ENCODE data around the gene AIFM1.
A peak's percentile ranks its signal among the peaks of the same experiment; 100 is the strongest.

The AIFM1 gene

GRCh38 chrX:130179170-130179569, 13.5 kb upstream of the AIFM1 start:
- in situ Hi-C loops (cut with MboI; ENCODE audit: low pct_unique_long_range_greater_than_20kb, low sequenced_read_pairs, unreplicated experiment), result loop anchor here (10.0 kb wide), 1 partner anchor 104 kb away; no protein-coding TSS in a partner anchor
- TF ChIP-seq CTCF (IDR thresholded peaks at IDR 0.05; ENCODE audit: extremely low read depth, insufficient read depth, missing control alignments), result no peak
- DNase-seq (ENCODE audit: low spot score), result no peak

GRCh38 chrX:130176942-130177341, 11.3 kb upstream of the AIFM1 start:
- in situ Hi-C loops (cut with MboI; ENCODE audit: low pct_unique_long_range_greater_than_20kb, low sequenced_read_pairs, unreplicated experiment), result loop anchor here (10.0 kb wide), 1 partner anchor 102 kb away; no protein-coding TSS in a partner anchor

GRCh38 chrX:130176354-130176776, 10.7 kb upstream of the AIFM1 start:
- in situ Hi-C loops (cut with MboI; ENCODE audit: low pct_unique_long_range_greater_than_20kb, low sequenced_read_pairs, unreplicated experiment), result loop anchor here (10.0 kb wide), 1 partner anchor 102 kb away; no protein-coding TSS in a partner anchor
- no peak for TF ChIP-seq CTCF (IDR thresholded peaks at IDR 0.05; ENCODE audit: extremely low read depth, insufficient read depth, missing control alignments)
- DNase-seq (ENCODE audit: low spot score), result peak; percentile 55

More at GRCh38 chrX:130176942-130177341, 11.3 kb upstream of the AIFM1 start:
- TF ChIP-seq CTCF (IDR thresholded peaks at IDR 0.05; ENCODE audit: extremely low read depth, insufficient read depth, missing control alignments), result no peak
- no peak for DNase-seq (ENCODE audit: low spot score)

- TF ChIP-seq CTCF (IDR thresholded peaks at IDR 0.05; ENCODE audit: extremely low read depth, insufficient read depth, missing control alignments), result no peak
- DNase-seq (ENCODE audit: low spot score), result no peak
- in situ Hi-C loops (cut with MboI; ENCODE audit: low pct_unique_long_range_greater_than_20kb, low sequenced_read_pairs, unreplicated experiment), result loop anchor here (10.0 kb wide), 1 partner anchor 100 kb away; no protein-coding TSS in a partner anchor
Observed at GRCh38 chrX:130174937-130175336, 9.3 kb upstream of the AIFM1 start.

- no peak for DNase-seq (ENCODE audit: low spot score)
- TF ChIP-seq CTCF (IDR thresholded peaks at IDR 0.05; ENCODE audit: extremely low read depth, insufficient read depth, missing control alignments), result no peak
- in situ Hi-C loops (cut with MboI; ENCODE audit: low pct_unique_long_range_greater_than_20kb, low sequenced_read_pairs, unreplicated experiment), result loop anchor here (10.0 kb wide), 1 partner anchor 99 kb away; no protein-coding TSS in a partner anchor
Observed at GRCh38 chrX:130174045-130174704, 8.5 kb upstream of the AIFM1 start.

GRCh38 chrX:130173190-130173895, 7.7 kb upstream of the AIFM1 start:
- in situ Hi-C loops (cut with MboI; ENCODE audit: low pct_unique_long_range_greater_than_20kb, low sequenced_read_pairs, unreplicated experiment), result loop anchor here (10.0 kb wide), 1 partner anchor 99 kb away; no protein-coding TSS in a partner anchor
- TF ChIP-seq CTCF (IDR thresholded peaks at IDR 0.05; ENCODE audit: extremely low read depth, insufficient read depth, missing control alignments), result no peak
- peak; percentile 73 for DNase-seq (ENCODE audit: low spot score)
